Caco-2 (cell line): ENCODE results near the gene GRM4. TPM values are rescaled to one million over a fixed set of nuclear protein-coding genes. Genes with fewer than 3 reads are reported as not detected.

Experiments used
- BruUV-seq: library from RNA; stranded (reverse); fragments of 400-500 nt; replicated peaks from 2 replicates; lab custom pipeline; 2021; lab: Mats Ljungman, UMichigan
- CTCF ChIA-PET: fragments of 300-600 bp; sonication (Branson Sonifier 250); formaldehyde crosslinking; loops from one replicate; lab custom pipeline; 2022; ENCODE audit warnings: antibody characterized with exemption; lab: Charles Lee
- POLR2A ChIA-PET: fragments of 300-600 bp; sonication (Branson Sonifier 250); formaldehyde crosslinking; loops from one replicate; lab custom pipeline; 2022; ENCODE audit warnings: antibody characterized with exemption; lab: Charles Lee
- DNase-seq, 2 experiments: peaks; one replicate each; pipeline versions ENCODE4 v3.0.0 to v3.0.0-alpha.2; 2020 to 2022
- H3K27me3 ChIP-seq: replicated peaks from 2 replicates; pipeline ENCODE4 v1.6.0; 2011; ENCODE audit warnings: low read length; ENCODE audit not compliant: control insufficient read depth, insufficient read depth
- H3K36me3 ChIP-seq: 2 replicates; pipeline ENCODE4 v1.5.1; 2011; ENCODE audit warnings: low read length; ENCODE audit not compliant: control insufficient read depth, insufficient read depth
- H3K4me1 ChIP-seq: fragments of 250-450 bp; sonication (Bioruptor Pico); 2 replicates; pipeline ENCODE4 v1.5.1; 2020; ENCODE audit warnings: mild to moderate bottlenecking
- H3K4me3 ChIP-seq: 2 replicates; pipeline ENCODE4 v1.5.1; 2011; ENCODE audit warnings: low read depth, mild to moderate bottlenecking, control low read depth, low read length
- H3K9me3 ChIP-seq: fragments of 250-450 bp; sonication (Bioruptor Pico); 2 replicates; pipeline ENCODE4 v1.5.1; 2020; ENCODE audit warnings: mild to moderate bottlenecking, moderate library complexity
- H3K27ac Mint-ChIP-seq: one replicate; pipeline ENCODE4 v1.8.0; 2022; ENCODE audit warnings: mixed read lengths; ENCODE audit not compliant: unreplicated experiment
- H3K27me3 Mint-ChIP-seq: one replicate; pipeline ENCODE4 v1.8.0; 2022; ENCODE audit warnings: mixed read lengths; ENCODE audit not compliant: insufficient read depth, unreplicated experiment
- H3K36me3 Mint-ChIP-seq: one replicate; pipeline ENCODE4 v1.8.0; 2022; ENCODE audit warnings: mild to moderate bottlenecking, mixed read lengths; ENCODE audit not compliant: insufficient read depth, unreplicated experiment
- H3K4me1 Mint-ChIP-seq: one replicate; pipeline ENCODE4 v1.8.0; 2022; ENCODE audit warnings: low read depth, mixed read lengths; ENCODE audit not compliant: unreplicated experiment
- H3K4me3 Mint-ChIP-seq: one replicate; pipeline ENCODE4 v1.8.0; 2022; ENCODE audit warnings: mild to moderate bottlenecking, moderate library complexity, mixed read lengths; ENCODE audit not compliant: unreplicated experiment
- H3K9me3 Mint-ChIP-seq: one replicate; pipeline ENCODE4 v1.8.0; 2022; ENCODE audit warnings: mixed read lengths; ENCODE audit not compliant: unreplicated experiment
- intact Hi-C: fragments of 100-400 bp; cut with micrococcal nuclease; formaldehyde crosslinking; loops from one replicate; pipeline ENCODE4 v1.10.0; 2022; ENCODE audit not compliant: unreplicated experiment
- total RNA-seq: library from RNA; stranded (reverse); gene quantifications from 2 replicates; pipeline ENCODE4 v1.2.3, GENCODE V29; 2022
- TF ChIP-seq, protein P1 (sequence below), 2 experiments: fragments of 200-600 bp in 1 of 2; IDR thresholded peaks; 1 replicate in 1 of 2; 2 replicates in 1 of 2; pipeline versions ENCODE4 v1.5.1 to v1.8.0; 2011 to 2022; ENCODE audit warnings: antibody characterized with exemption in 1 of 2, control low read depth in 1 of 2, inconsistent platforms in 1 of 2, low read depth in 1 of 2, low read length in 1 of 2, mild to moderate bottlenecking in 1 of 2, moderate library complexity in 1 of 2; ENCODE audit not compliant: insufficient read depth in 1 of 2, severe bottlenecking in 1 of 2, unreplicated experiment in 1 of 2

Gene GRM4
- total RNA-seq, 1 experiment from 2014 or later: 0.09 TPM

DNA sequence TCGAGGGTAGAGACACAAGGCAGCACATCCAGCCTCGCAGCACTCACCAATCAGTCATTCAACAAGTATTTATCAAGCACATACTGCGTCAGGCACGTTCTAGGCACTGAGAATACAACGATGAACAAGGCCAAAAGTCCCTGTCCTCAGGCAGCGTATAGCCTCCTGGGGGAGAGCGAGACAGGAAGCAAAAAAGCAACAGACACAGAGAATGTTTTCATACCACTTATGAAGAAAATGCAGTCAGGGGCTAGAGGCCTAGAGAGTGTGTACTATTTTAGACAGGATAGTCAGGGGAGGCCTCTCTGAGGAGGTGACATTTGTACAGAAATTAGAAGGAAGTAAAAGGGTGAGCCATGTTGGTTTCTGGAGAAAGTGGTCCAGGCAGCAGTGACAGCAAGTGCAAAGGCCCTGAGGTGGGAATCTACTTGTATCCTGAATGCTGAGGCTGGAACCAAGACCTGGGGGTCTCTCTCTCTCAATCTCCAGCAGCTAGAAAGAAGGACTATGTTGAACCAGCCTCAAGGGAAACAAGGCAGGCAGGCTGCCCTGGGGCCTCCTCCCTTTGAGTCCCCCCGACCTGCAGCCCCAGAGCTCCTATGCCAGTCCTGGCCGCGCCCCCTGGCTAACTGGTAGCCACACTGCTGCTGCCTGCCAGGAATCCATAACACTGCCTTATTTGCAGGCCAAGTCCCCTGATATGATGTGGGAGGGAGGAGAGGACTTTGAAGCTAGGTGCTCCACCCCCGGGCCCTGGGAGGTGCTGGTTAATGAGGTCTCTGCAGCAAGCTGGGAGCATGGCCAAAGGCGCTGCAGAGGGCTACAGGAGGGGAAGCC, 151.2 kb downstream of the GRM4 start:
- peaks cover under 1% of the 10 kb centered on the region for H3K4me1 Mint-ChIP-seq
- DNase-seq: peak in 1 of 2 experiments; percentile 24
- TF ChIP-seq, protein P1, sequence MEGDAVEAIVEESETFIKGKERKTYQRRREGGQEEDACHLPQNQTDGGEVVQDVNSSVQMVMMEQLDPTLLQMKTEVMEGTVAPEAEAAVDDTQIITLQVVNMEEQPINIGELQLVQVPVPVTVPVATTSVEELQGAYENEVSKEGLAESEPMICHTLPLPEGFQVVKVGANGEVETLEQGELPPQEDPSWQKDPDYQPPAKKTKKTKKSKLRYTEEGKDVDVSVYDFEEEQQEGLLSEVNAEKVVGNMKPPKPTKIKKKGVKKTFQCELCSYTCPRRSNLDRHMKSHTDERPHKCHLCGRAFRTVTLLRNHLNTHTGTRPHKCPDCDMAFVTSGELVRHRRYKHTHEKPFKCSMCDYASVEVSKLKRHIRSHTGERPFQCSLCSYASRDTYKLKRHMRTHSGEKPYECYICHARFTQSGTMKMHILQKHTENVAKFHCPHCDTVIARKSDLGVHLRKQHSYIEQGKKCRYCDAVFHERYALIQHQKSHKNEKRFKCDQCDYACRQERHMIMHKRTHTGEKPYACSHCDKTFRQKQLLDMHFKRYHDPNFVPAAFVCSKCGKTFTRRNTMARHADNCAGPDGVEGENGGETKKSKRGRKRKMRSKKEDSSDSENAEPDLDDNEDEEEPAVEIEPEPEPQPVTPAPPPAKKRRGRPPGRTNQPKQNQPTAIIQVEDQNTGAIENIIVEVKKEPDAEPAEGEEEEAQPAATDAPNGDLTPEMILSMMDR (IDR thresholded peaks at IDR 0.05; ENCODE audit: insufficient read depth in 1 of 2, low read depth in 1 of 2, low read length in 1 of 2, severe bottlenecking in 1 of 2, unreplicated experiment in 1 of 2): no peak
- H3K9me3 ChIP-seq: no peaks in the 10 kb centered on the region; the same call in 1 of the 2 replicates
- no peaks in the 10 kb centered on the region for H3K27me3 ChIP-seq
- no peak overlapping the region for H3K27ac Mint-ChIP-seq
- BruUV-seq: no TSS peak
- intact Hi-C loops: no loop called here
- ChIA-PET CTCF (no interaction called here), POLR2A (no interaction called here)
- H3K27me3 Mint-ChIP-seq: no peaks in the 10 kb centered on the region
- H3K4me1 ChIP-seq: no peaks in the 10 kb centered on the region
- H3K4me3 Mint-ChIP-seq: no peak overlapping the region
- no peaks in the 10 kb centered on the region for H3K36me3 Mint-ChIP-seq
- no peak overlapping the region for H3K4me3 ChIP-seq
- H3K9me3 Mint-ChIP-seq: no peaks in the 10 kb centered on the region
- no peaks in the 10 kb centered on the region for H3K36me3 ChIP-seq

DNA sequence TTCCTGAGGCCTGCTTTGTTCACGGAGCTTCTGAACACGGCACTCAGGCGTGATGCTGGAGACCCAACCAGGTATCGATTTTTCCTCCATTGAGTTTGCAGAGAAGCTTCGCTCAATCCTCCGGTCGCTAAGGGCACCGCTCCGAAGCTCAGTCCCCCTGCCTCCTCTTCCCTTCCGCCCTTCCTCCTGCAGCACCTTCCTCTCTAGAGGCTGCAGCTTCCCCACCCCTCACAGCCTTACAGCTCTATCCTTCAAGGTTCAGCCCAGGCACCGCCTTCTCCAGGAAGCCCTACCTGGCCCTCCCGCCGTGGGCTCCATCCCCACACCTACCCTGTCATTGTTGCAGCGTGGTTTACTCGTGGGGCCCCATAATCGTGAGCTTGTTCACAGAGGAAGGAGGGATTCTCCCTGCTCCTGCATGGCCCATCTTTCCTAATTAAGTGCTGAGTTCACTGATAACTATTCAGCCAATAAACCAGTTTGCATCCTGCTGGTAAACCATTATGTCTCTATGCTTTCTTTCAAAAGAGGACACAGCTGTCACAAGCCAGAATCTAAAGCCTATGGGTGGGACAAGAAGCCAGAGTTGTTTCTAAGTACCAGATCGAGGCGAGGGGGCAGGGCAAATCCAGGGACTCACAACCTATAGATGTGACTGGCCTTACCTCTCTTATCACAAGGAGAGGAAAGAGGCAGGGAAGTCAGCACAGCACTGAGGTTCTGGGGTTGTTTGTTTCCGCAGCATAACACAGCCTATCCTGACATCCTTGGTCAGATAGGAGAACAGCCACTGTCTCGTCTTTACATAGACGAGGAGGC, 152.0 kb downstream of the GRM4 start:
- Histone ChIP-seq H3K9me3 (no peaks in the 10 kb centered on the region; the same call in 1 of the 2 replicates), H3K36me3 (no peaks in the 10 kb centered on the region), H3K4me3 (no peak overlapping the region), H3K27me3 (no peaks in the 10 kb centered on the region), H3K4me1 (peaks cover 3% of the 10 kb centered on the region)
- Mint-ChIP-seq H3K4me3 (no peak overlapping the region), H3K9me3 (no peaks in the 10 kb centered on the region), H3K27ac (no peak overlapping the region), H3K27me3 (peaks cover 2% of the 10 kb centered on the region), H3K4me1 (peaks cover 8% of the 10 kb centered on the region), H3K36me3 (no peaks in the 10 kb centered on the region)
- CTCF ChIA-PET: no interaction called here
- DNase-seq: no peak
- POLR2A ChIA-PET: no interaction called here
- TF ChIP-seq, protein P1 (IDR thresholded peaks at IDR 0.05; ENCODE audit: insufficient read depth in 1 of 2, low read depth in 1 of 2, low read length in 1 of 2, severe bottlenecking in 1 of 2, unreplicated experiment in 1 of 2): no peak
- intact Hi-C loops: no loop called here
- no TSS peak for BruUV-seq

DNA sequence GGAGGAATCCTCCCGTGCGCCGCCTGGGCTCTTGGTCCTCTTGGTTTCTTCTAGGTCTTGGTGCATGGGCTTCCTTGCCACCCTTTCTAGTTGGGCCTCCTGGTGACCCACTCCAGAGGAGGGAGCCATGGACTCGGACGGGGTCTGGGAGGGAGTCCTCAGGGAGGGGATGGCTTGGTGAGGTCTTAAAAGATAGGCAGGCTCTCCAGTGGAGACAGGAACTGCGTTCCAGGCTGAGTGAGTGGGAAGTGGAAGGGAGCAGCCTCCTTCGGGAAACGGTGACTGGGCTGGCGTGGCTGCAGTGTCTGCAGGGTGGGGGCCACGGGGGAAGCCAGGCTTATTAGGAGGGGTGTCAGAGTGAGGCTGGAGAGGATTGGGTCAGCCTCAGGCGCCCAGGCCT, 152.8 kb downstream of the GRM4 start:
- H3K4me3 Mint-ChIP-seq: no peak overlapping the region
- ChIA-PET CTCF (no interaction called here), POLR2A (no interaction called here)
- H3K4me1 ChIP-seq: peaks cover 9% of the 10 kb centered on the region
- no peaks in the 10 kb centered on the region for H3K36me3 ChIP-seq
- H3K36me3 Mint-ChIP-seq: peaks cover 4% of the 10 kb centered on the region
- no peaks in the 10 kb centered on the region; the same call in 1 of the 2 replicates for H3K9me3 ChIP-seq
- TF ChIP-seq, protein P1 (IDR thresholded peaks at IDR 0.05; ENCODE audit: insufficient read depth in 1 of 2, low read depth in 1 of 2, low read length in 1 of 2, severe bottlenecking in 1 of 2, unreplicated experiment in 1 of 2): no peak
- no peak for DNase-seq
- no peaks in the 10 kb centered on the region for H3K27me3 ChIP-seq
- peaks cover 16% of the 10 kb centered on the region for H3K4me1 Mint-ChIP-seq
- H3K9me3 Mint-ChIP-seq: no peaks in the 10 kb centered on the region
- intact Hi-C loops: no loop called here
- no TSS peak for BruUV-seq
- H3K27ac Mint-ChIP-seq: no peak overlapping the region
- H3K4me3 ChIP-seq: no peak overlapping the region
- H3K27me3 Mint-ChIP-seq: peaks cover 2% of the 10 kb centered on the region
